Left ventricle myocardium inferior (tissue), 1 donor: ENCODE results near the gene NELFE. TPM values are rescaled to one million over a fixed set of nuclear protein-coding genes. Genes with fewer than 3 reads are reported as not detected.

Experiments
- DNase-seq: peaks from one replicate; pipeline ENCODE4 v3.0.0-alpha.2; 2020
- H3K27ac ChIP-seq: fragments of 200-600 bp; replicated peaks from 2 replicates; pipeline ENCODE4 v1.8.0; 2021
- H3K27me3 ChIP-seq: fragments of 200-600 bp; 2 replicates; pipeline ENCODE4 v1.8.0; 2021; ENCODE audit warnings: low read depth
- H3K36me3 ChIP-seq: fragments of 200-600 bp; 2 replicates; pipeline ENCODE4 v1.8.0; 2021
- H3K4me1 ChIP-seq: fragments of 200-600 bp; 2 replicates; pipeline ENCODE4 v1.8.0; 2021
- H3K4me3 ChIP-seq: fragments of 200-600 bp; 2 replicates; pipeline ENCODE4 v1.8.0; 2021; ENCODE audit warnings: mild to moderate bottlenecking, moderate library complexity
- H3K9me3 ChIP-seq: fragments of 200-600 bp; replicated peaks from 2 replicates; pipeline ENCODE4 v1.8.0; 2021
- CTCF ChIP-seq: fragments of 200-600 bp; IDR thresholded peaks from 2 replicates; pipeline ENCODE4 v1.8.0; 2021; ENCODE audit warnings: antibody characterized with exemption, mild to moderate bottlenecking, borderline replicate concordance
- intact Hi-C: fragments of 100-400 bp; cut with micrococcal nuclease; formaldehyde crosslinking; loops from one replicate; pipeline ENCODE4 v1.11.0; 2022
- total RNA-seq: library from RNA; stranded (reverse); fragmentation: NEBNext Ultra II Directional; extraction: Animal tissue kit (Norgen Biotek cat#: 25700); gene quantifications from one replicate; pipeline ENCODE4 v1.2.1, GENCODE V29; 2021
- donor health status: DM: no; HTN: yes; CAD: no; lungs with severe emphysema.

NELFE gene
- total RNA-seq, 1 donor from 2014 or later = 39.3 TPM

GRCh38 chr6:31927863-31928671, 30.7 kb downstream of the NELFE start:
- no peaks in the 10 kb centered on the region for H3K9me3 ChIP-seq
- H3K27ac ChIP-seq = no peak overlapping the region
- DNase-seq = no peak
- peaks cover 28% of the 10 kb centered on the region for H3K27me3 ChIP-seq
- peak overlapping the region; percentile 48 for H3K4me3 ChIP-seq
- TF ChIP-seq CTCF = no peak
- intact Hi-C loops = no loop called here
- H3K36me3 ChIP-seq = no peaks in the 10 kb centered on the region
- H3K4me1 ChIP-seq = no peaks in the 10 kb centered on the region

- no peaks in the 10 kb centered on the region for H3K9me3 ChIP-seq
- no peak for TF ChIP-seq CTCF
- peak within 1 kb of the TSS; percentile 48 for H3K4me3 ChIP-seq
- H3K36me3 ChIP-seq = no peaks in the 10 kb centered on the region
- H3K27me3 ChIP-seq = peaks cover 28% of the 10 kb centered on the region
- no peak for DNase-seq
- intact Hi-C loops = no loop called here
- H3K27ac ChIP-seq = no peak within 1 kb of the TSS
- no peaks in the 10 kb centered on the region for H3K4me1 ChIP-seq
Measured at GRCh38 chr6:31927242-31927862, 31.4 kb downstream of the NELFE start, which contains the start of gene C2. Gene C2, plus strand, starts transcription at chr6:31927717. Its CDS starts 36 bp downstream, at chr6:31927753.

GRCh38 chr6:31922942-31923341, 35.8 kb downstream of the NELFE start:
- H3K4me1 ChIP-seq = no peaks in the 10 kb centered on the region
- no peaks in the 10 kb centered on the region for H3K36me3 ChIP-seq
- TF ChIP-seq CTCF = peak; percentile 22
- H3K27ac ChIP-seq = no peak overlapping the region
- intact Hi-C loops = no loop called here
- H3K4me3 ChIP-seq = no peak overlapping the region
- DNase-seq = no peak
- peaks cover 8% of the 10 kb centered on the region for H3K27me3 ChIP-seq
- H3K9me3 ChIP-seq = no peaks in the 10 kb centered on the region

DNA sequence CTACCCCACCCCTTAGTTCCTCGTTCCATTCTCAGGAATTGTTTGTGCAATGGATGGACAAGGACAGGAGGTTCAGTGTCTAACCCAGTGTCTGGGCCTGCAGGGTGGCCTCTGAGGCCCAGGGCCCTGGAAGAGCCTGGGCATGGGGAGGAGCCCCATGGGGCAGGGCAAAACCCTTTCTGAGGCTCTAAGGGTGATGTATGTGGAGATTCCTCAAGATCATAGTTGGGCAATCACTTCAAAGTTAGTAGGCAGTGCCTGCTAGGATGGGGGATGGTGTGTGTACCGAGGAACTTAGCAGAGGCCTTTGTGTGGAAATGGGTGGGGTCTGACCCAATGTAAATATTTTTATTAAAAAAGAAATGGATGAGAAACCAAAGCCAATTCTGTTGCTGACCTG, 38.0 kb downstream of the NELFE start:
- H3K27ac ChIP-seq = no peak overlapping the region
- no peak for TF ChIP-seq CTCF
- intact Hi-C loops = no loop called here
- DNase-seq = no peak
- H3K4me3 ChIP-seq = no peak overlapping the region
- no peaks in the 10 kb centered on the region for H3K36me3 ChIP-seq
- no peaks in the 10 kb centered on the region for H3K4me1 ChIP-seq
- no peaks in the 10 kb centered on the region for H3K27me3 ChIP-seq
- H3K9me3 ChIP-seq = no peaks in the 10 kb centered on the region

- intact Hi-C loops = no loop called here
- no peaks in the 10 kb centered on the region for H3K4me1 ChIP-seq
- no peaks in the 10 kb centered on the region for H3K27me3 ChIP-seq
- no peak for TF ChIP-seq CTCF
- H3K9me3 ChIP-seq = no peaks in the 10 kb centered on the region
- H3K4me3 ChIP-seq = no peak overlapping the region
- no peak for DNase-seq
- no peak overlapping the region for H3K27ac ChIP-seq
- H3K36me3 ChIP-seq = no peaks in the 10 kb centered on the region
Measured at GRCh38 chr6:31919624-31920303, 39.0 kb downstream of the NELFE start.
